HEK293 (cell line): Measurements from ENCODE around the gene DIP2A.
A peak's percentile ranks its signal among the peaks of the same experiment; 100 is the strongest.

Experiments
- GLI2 ChIP-seq: fragments of 450-650 bp; formaldehyde crosslinking; IDR thresholded peaks from 2 replicates; pipeline ENCODE4; 2017; ENCODE audit warnings: missing biosample characterization, missing genetic modification characterization, low read depth, borderline replicate concordance
- GLIS1 ChIP-seq: fragments of 450-650 bp; formaldehyde crosslinking; IDR thresholded peaks from 2 replicates; pipeline ENCODE4 v1.5.1; 2016; ENCODE audit warnings: missing biosample characterization, missing genetic modification characterization
- MEIS1 ChIP-seq: sonication (generic); formaldehyde crosslinking; IDR thresholded peaks from 2 replicates; pipeline ENCODE4 v1.8.1; 2022; ENCODE audit warnings: missing genetic modification reagents, mild to moderate bottlenecking, borderline replicate concordance
- MYNN ChIP-seq: fragments of 450-650 bp; formaldehyde crosslinking; IDR thresholded peaks from 2 replicates; pipeline ENCODE4 v1.5.1; 2016; ENCODE audit warnings: missing biosample characterization, missing genetic modification characterization, borderline replicate concordance
- PATZ1 ChIP-seq: fragments of 450-650 bp; formaldehyde crosslinking; IDR thresholded peaks from 2 replicates; pipeline ENCODE4 v1.5.1; 2016; ENCODE audit warnings: missing biosample characterization, missing genetic modification characterization
- SETDB1 ChIP-seq: IDR thresholded peaks from one replicate; pipeline ENCODE4 v1.6.1; 2017; ENCODE audit warnings: mild to moderate bottlenecking, low read length, moderate library complexity, mixed read lengths; ENCODE audit not compliant: insufficient read length
- SP2 ChIP-seq: fragments of 450-650 bp; formaldehyde crosslinking; IDR thresholded peaks from 2 replicates; pipeline ENCODE4 v1.5.1; 2016; ENCODE audit warnings: missing biosample characterization, missing genetic modification characterization
- TRIM28 ChIP-seq: IDR thresholded peaks from 2 replicates; pipeline ENCODE4 v1.6.1; 2011; ENCODE audit warnings: low read length, control low read depth, borderline replicate concordance
- YY1 ChIP-seq: fragments of 450-650 bp; formaldehyde crosslinking; IDR thresholded peaks from 2 replicates; pipeline ENCODE4 v1.5.1; 2018; ENCODE audit warnings: missing biosample characterization, missing genetic modification characterization
- ZBTB1 ChIP-seq: fragments of 450-650 bp; formaldehyde crosslinking; IDR thresholded peaks from 2 replicates; pipeline ENCODE4 v1.5.1; 2016; ENCODE audit warnings: missing biosample characterization, missing genetic modification characterization
- ZEB2 ChIP-seq: fragments of 450-650 bp; formaldehyde crosslinking; IDR thresholded peaks from 2 replicates; pipeline ENCODE4 v1.5.1; 2016; ENCODE audit warnings: missing biosample characterization, missing genetic modification characterization
- ZFP37 ChIP-seq: fragments of 450-650 bp; formaldehyde crosslinking; IDR thresholded peaks from 2 replicates; pipeline ENCODE4 v1.5.1; 2016; ENCODE audit warnings: missing biosample characterization, missing genetic modification characterization
- ZNF133 ChIP-seq: fragments of 450-650 bp; formaldehyde crosslinking; IDR thresholded peaks from 2 replicates; pipeline ENCODE4 v1.5.1; 2016; ENCODE audit warnings: missing biosample characterization, missing genetic modification characterization
- ZNF138 ChIP-seq: fragments of 450-650 bp; formaldehyde crosslinking; IDR thresholded peaks from 2 replicates; pipeline ENCODE4 v1.5.1; 2016; ENCODE audit warnings: missing biosample characterization, missing genetic modification characterization, borderline replicate concordance
- ZNF146 ChIP-seq: fragments of 450-650 bp; formaldehyde crosslinking; IDR thresholded peaks from 2 replicates; pipeline ENCODE4 v1.5.1; 2016; ENCODE audit warnings: missing biosample characterization, missing genetic modification characterization
- ZNF202 ChIP-seq: fragments of 450-650 bp; formaldehyde crosslinking; IDR thresholded peaks from 2 replicates; pipeline ENCODE4 v1.5.1; 2016; ENCODE audit warnings: missing biosample characterization, missing genetic modification characterization, borderline replicate concordance
- ZNF239 ChIP-seq: fragments of 450-650 bp; formaldehyde crosslinking; IDR thresholded peaks from 2 replicates; pipeline ENCODE4 v1.5.1; 2016; ENCODE audit warnings: missing biosample characterization, missing genetic modification characterization
- ZNF335 ChIP-seq: fragments of 450-650 bp; formaldehyde crosslinking; conservative IDR thresholded peaks from 2 replicates; pipeline ENCODE4 v1.5.1; 2016; ENCODE audit warnings: missing biosample characterization, missing genetic modification characterization
- ZNF366 ChIP-seq: fragments of 450-650 bp; formaldehyde crosslinking; conservative IDR thresholded peaks from 2 replicates; pipeline ENCODE4 v1.5.1; 2016; ENCODE audit warnings: missing biosample characterization, missing genetic modification characterization
- ZNF394 ChIP-seq: fragments of 450-650 bp; formaldehyde crosslinking; IDR thresholded peaks from 2 replicates; pipeline ENCODE4 v1.5.1; 2016; ENCODE audit warnings: missing biosample characterization, missing genetic modification characterization, mild to moderate bottlenecking, moderate library complexity, borderline replicate concordance
- ZNF473 ChIP-seq: fragments of 450-650 bp; formaldehyde crosslinking; IDR thresholded peaks from 2 replicates; pipeline ENCODE4 v1.5.1; 2017; ENCODE audit warnings: missing biosample characterization, missing genetic modification characterization
- ZNF548 ChIP-seq: fragments of 450-650 bp; formaldehyde crosslinking; IDR thresholded peaks from 2 replicates; pipeline ENCODE4 v1.5.1; 2016; ENCODE audit warnings: missing biosample characterization, missing genetic modification characterization
- ZNF610 ChIP-seq: fragments of 450-650 bp; formaldehyde crosslinking; IDR thresholded peaks from 2 replicates; pipeline ENCODE4 v1.5.1; 2016; ENCODE audit warnings: missing biosample characterization, missing genetic modification characterization, borderline replicate concordance
- ZNF623 ChIP-seq: fragments of 450-650 bp; formaldehyde crosslinking; IDR thresholded peaks from 2 replicates; pipeline ENCODE4 v1.5.1; 2016; ENCODE audit warnings: missing biosample characterization, missing genetic modification characterization
- ZNF629 ChIP-seq: fragments of 450-650 bp; formaldehyde crosslinking; IDR thresholded peaks from 2 replicates; pipeline ENCODE4 v1.5.1; 2017; ENCODE audit warnings: missing biosample characterization, missing genetic modification characterization
- ZNF670 ChIP-seq: fragments of 450-650 bp; formaldehyde crosslinking; IDR thresholded peaks from 2 replicates; pipeline ENCODE4 v1.5.1; 2016; ENCODE audit warnings: missing biosample characterization, missing genetic modification characterization, low read depth
- ZNF747 ChIP-seq: fragments of 450-650 bp; formaldehyde crosslinking; IDR thresholded peaks from 2 replicates; pipeline ENCODE4 v1.5.1; 2016; ENCODE audit warnings: missing biosample characterization, missing genetic modification characterization
- ZNF776 ChIP-seq: fragments of 450-650 bp; formaldehyde crosslinking; IDR thresholded peaks from 2 replicates; pipeline ENCODE4 v1.5.0; 2017; ENCODE audit warnings: missing biosample characterization, missing genetic modification characterization, borderline replicate concordance
- ZNF777 ChIP-seq: fragments of 450-650 bp; formaldehyde crosslinking; IDR thresholded peaks from 2 replicates; pipeline ENCODE4 v1.5.1; 2017; ENCODE audit warnings: missing biosample characterization, missing genetic modification characterization, borderline replicate concordance
- ZSCAN23 ChIP-seq: fragments of 450-650 bp; formaldehyde crosslinking; IDR thresholded peaks from 2 replicates; pipeline ENCODE4 v1.5.1; 2016; ENCODE audit warnings: missing biosample characterization, missing genetic modification characterization
- ZSCAN5A ChIP-seq: fragments of 450-650 bp; formaldehyde crosslinking; IDR thresholded peaks from 2 replicates; pipeline ENCODE4 v1.5.1; 2016; ENCODE audit warnings: missing biosample characterization, missing genetic modification characterization
- TF ChIP-seq, protein P1 (sequence below): fragments of 450-650 bp; IDR thresholded peaks from 2 replicates; pipeline ENCODE4 v1.5.1; 2018; ENCODE audit warnings: missing biosample characterization, missing genetic modification characterization
- TF ChIP-seq, protein P2 (sequence below): sonication (generic); formaldehyde crosslinking; IDR thresholded peaks from 2 replicates; pipeline ENCODE4 v1.8.1; 2022; ENCODE audit warnings: mild to moderate bottlenecking, moderate library complexity, missing genetic modification reagents

Gene DIP2A

DNA sequence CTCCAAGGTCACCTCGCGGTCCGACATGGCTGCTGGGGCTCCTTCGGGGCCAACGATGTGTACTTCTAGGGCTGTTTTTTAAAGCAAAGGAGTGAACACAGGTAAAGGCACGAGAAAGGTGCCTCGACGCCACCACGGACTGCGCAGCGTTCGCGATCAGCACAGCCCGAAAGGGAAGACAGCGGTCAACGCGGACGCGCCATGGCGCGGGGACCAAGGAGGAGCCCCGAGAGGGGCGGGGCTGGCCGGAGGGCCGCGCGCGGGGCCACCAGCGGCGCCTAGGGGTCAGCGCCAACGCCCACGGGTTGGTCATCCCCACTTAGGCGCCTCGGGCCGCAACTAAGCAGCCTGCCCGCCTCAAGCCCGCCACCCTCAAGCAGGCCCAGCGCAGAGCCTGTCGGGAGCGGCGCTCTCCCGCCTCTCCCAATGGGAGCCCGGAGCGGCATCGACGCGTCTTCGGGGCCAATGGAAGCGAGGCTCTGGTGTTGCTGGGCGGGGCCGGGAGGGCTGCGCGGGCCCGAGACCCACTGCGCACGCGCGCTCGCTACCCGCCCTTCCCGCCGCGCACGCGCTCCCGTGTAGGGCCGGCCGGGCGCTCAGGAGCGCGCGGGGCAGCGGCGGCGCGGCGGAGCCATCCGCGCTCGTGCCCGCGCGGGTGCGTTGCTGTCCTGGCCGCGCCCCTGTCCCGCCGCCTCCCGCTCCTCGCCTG lies at the start of gene DIP2A (continued):
- no peak; the same call in none of the 2 replicates for TF ChIP-seq ZSCAN5A
- no peak for TF ChIP-seq ZNF146
- no peak for TF ChIP-seq ZNF747 (tag by site-specific recombination)
- TF ChIP-seq PATZ1 (tag by site-specific recombination) = peak; percentile 41; the same call in 1 of the 2 replicates
- no peak for TF ChIP-seq ZNF473 (tag by site-specific recombination)
- no peak for TF ChIP-seq ZNF239 (tag by site-specific recombination)
- no peak for TF ChIP-seq GLI2
- TF ChIP-seq, protein P1, sequence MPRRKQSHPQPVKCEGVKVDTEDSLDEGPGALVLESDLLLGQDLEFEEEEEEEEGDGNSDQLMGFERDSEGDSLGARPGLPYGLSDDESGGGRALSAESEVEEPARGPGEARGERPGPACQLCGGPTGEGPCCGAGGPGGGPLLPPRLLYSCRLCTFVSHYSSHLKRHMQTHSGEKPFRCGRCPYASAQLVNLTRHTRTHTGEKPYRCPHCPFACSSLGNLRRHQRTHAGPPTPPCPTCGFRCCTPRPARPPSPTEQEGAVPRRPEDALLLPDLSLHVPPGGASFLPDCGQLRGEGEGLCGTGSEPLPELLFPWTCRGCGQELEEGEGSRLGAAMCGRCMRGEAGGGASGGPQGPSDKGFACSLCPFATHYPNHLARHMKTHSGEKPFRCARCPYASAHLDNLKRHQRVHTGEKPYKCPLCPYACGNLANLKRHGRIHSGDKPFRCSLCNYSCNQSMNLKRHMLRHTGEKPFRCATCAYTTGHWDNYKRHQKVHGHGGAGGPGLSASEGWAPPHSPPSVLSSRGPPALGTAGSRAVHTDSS (tag by site-specific recombination) = no peak; the same call in 1 of the 2 replicates
- no peak for TF ChIP-seq ZNF138 (tag by site-specific recombination)
- TF ChIP-seq MYNN (tag by site-specific recombination) = no peak
- peak; percentile 93 for TF ChIP-seq SP2 (tag by site-specific recombination)
- TF ChIP-seq ZEB2 (tag by site-specific recombination) = peak; percentile 59
- no peak; the same call in 1 of the 2 replicates for TF ChIP-seq ZNF623 (tag by site-specific recombination)
- no peak; the same call in 1 of the 2 replicates for TF ChIP-seq ZNF777 (tag by site-specific recombination)
- peak; percentile 86 for TF ChIP-seq ZNF335 (tag by site-specific recombination)
- no peak for TF ChIP-seq ZNF202
- TF ChIP-seq ZNF670 (tag by site-specific recombination) = no peak
- peak; percentile 44 for TF ChIP-seq ZNF629 (tag by site-specific recombination)
- TF ChIP-seq MEIS1 (CRISPR knock-in tag) = no peak
- TF ChIP-seq ZBTB1 (tag by site-specific recombination) = peak; percentile 52; the same call in 1 of the 2 replicates
- TF ChIP-seq ZNF776 (tag by site-specific recombination) = no peak
- no peak for TF ChIP-seq TRIM28
- 0 out of 2 replicates have a peak, but pooled peaks have one; percentile 58 for TF ChIP-seq ZFP37 (tag by site-specific recombination)
- no peak; the same call in 1 of the 2 replicates for TF ChIP-seq GLIS1 (tag by site-specific recombination)
- peak; percentile 21 for TF ChIP-seq SETDB1
- no peak for TF ChIP-seq ZSCAN23
- TF ChIP-seq ZNF366 (tag by site-specific recombination) = no peak
- peak; percentile 73 for TF ChIP-seq YY1 (tag by site-specific recombination)
- TF ChIP-seq ZNF133 (tag by site-specific recombination) = no peak
- no peak for TF ChIP-seq ZNF548
- TF ChIP-seq, protein P2, sequence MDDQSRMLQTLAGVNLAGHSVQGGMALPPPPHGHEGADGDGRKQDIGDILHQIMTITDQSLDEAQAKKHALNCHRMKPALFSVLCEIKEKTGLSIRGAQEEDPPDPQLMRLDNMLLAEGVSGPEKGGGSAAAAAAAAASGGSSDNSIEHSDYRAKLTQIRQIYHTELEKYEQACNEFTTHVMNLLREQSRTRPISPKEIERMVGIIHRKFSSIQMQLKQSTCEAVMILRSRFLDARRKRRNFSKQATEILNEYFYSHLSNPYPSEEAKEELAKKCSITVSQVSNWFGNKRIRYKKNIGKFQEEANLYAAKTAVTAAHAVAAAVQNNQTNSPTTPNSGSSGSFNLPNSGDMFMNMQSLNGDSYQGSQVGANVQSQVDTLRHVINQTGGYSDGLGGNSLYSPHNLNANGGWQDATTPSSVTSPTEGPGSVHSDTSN (CRISPR knock-in tag) = peak; percentile 16; the same call in 1 of the 2 replicates
- TF ChIP-seq ZNF610 (tag by site-specific recombination) = no peak; the same call in 1 of the 2 replicates
- TF ChIP-seq ZNF394 (tag by site-specific recombination) = peak; percentile 67; the same call in 1 of the 2 replicates
